Right lobe of liver (tissue), 4 donors: ENCODE data around the gene SALL1.

Source experiments
- CTCF ChIP-seq, 4 donors: fragments of 200-600 bp in 3 of 4; fragments of 450-650 bp in 1 of 4; IDR thresholded peaks; one replicate each; pipeline versions ENCODE4 v1.5.1 to v1.8.0; 2016 to 2022; ENCODE audit warnings: antibody characterized with exemption in 4 of 4, mild to moderate bottlenecking in 2 of 4
- POLR2A ChIP-seq: fragments of 450-650 bp; IDR thresholded peaks from one replicate; pipeline ENCODE4 v1.6.1; 2017; ENCODE audit warnings: antibody characterized with exemption, mild to moderate bottlenecking
- donor health status: DM: no; HTN: no; CAD: no.
- donor health status: DM: no; HTN: no; CAD: no.
- donor health status: DM: no; HTN: yes; CAD: no.

GRCh38 chr16:51149251-51149661 is 1.8 kb downstream of the SALL1 start:
- no peak for TF ChIP-seq CTCF (IDR thresholded peaks at IDR 0.05)
- no peak for TF ChIP-seq POLR2A
